ENCODE measurements around the gene OGDHL. TPM values are rescaled to one million over a fixed set of nuclear protein-coding genes. Genes with fewer than 3 reads are reported as not detected.

OGDHL gene
- total RNA-seq, 4 donors from 2014 or later, result not detected

- TF ChIP-seq, protein P1, sequence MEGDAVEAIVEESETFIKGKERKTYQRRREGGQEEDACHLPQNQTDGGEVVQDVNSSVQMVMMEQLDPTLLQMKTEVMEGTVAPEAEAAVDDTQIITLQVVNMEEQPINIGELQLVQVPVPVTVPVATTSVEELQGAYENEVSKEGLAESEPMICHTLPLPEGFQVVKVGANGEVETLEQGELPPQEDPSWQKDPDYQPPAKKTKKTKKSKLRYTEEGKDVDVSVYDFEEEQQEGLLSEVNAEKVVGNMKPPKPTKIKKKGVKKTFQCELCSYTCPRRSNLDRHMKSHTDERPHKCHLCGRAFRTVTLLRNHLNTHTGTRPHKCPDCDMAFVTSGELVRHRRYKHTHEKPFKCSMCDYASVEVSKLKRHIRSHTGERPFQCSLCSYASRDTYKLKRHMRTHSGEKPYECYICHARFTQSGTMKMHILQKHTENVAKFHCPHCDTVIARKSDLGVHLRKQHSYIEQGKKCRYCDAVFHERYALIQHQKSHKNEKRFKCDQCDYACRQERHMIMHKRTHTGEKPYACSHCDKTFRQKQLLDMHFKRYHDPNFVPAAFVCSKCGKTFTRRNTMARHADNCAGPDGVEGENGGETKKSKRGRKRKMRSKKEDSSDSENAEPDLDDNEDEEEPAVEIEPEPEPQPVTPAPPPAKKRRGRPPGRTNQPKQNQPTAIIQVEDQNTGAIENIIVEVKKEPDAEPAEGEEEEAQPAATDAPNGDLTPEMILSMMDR (IDR thresholded peaks at IDR 0.05; ENCODE audit: low read depth), result no peak
Measured at GRCh38 chr10:49711481-49711880, 50.6 kb downstream of the OGDHL start.

DNA sequence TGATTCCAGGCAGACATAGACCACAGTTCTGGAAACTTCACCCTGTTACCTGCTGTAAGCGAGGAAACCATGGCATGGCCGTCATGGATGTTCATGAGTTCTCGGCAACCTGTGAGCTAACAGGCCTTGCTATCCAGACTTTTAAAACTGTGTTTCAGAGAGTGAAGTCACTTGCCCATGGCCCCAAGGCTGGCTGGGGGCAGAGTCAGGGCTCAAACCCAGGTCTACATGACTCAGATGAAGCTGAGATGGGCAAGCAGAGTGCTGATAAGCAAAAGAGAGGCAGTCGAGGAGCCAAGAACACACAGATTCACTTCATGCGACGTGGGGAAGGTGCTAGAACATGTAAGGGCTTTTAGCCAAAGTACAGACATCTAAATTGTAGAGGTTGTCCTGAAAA lies 51.2 kb downstream of the OGDHL start:
- TF ChIP-seq, protein P1 (IDR thresholded peaks at IDR 0.05; ENCODE audit: low read depth), result no peak

- TF ChIP-seq, protein P1 (IDR thresholded peaks at IDR 0.05; ENCODE audit: low read depth), result no peak
Measured at GRCh38 chr10:49709934-49710333, 52.2 kb downstream of the OGDHL start.

DNA sequence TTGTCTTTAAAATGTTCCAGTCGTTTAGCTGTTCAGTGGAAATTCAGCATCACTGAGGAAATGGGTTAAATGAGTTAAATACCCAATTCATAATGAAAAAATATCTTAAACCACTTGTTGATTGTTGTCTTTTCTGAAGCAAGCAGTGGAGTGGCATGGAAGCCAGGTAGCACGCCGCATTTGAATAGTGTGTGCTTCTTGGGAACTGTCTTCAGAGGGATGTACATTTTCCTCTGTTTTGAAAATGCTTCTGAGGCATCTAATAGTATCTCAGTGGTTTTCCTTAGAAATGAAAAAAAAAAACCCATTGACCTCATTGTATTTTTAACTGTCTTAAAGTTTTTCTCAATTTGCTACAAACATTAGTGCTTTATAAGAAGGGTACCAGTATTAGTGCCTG lies 54.5 kb downstream of the OGDHL start:
- TF ChIP-seq, protein P1 (IDR thresholded peaks at IDR 0.05; ENCODE audit: low read depth), result no peak

DNA sequence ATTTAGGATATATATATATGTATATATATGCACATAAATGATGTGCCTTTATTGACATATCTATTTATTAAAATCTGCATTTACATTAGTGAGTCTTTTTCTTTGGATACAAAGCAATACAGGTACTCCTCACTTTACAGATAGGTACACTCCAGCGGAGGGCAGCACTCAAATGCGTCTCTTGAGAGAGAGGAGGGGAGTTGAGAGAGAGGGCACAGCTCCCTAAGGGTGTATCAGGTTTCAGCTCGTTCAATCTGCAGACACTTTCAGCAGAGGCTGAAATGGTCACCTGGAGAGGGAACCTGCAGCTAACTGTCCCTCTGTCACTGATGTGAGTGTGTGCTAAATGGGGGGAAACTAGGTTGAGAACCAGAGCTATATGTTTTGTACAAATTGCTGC lies 61.1 kb downstream of the OGDHL start:
- TF ChIP-seq, protein P1 (IDR thresholded peaks at IDR 0.05; ENCODE audit: low read depth), result no peak

GRCh38 chr10:49700211-49700610 lies 61.9 kb downstream of the OGDHL start:
- TF ChIP-seq, protein P1 (IDR thresholded peaks at IDR 0.05; ENCODE audit: low read depth), result no peak

DNA sequence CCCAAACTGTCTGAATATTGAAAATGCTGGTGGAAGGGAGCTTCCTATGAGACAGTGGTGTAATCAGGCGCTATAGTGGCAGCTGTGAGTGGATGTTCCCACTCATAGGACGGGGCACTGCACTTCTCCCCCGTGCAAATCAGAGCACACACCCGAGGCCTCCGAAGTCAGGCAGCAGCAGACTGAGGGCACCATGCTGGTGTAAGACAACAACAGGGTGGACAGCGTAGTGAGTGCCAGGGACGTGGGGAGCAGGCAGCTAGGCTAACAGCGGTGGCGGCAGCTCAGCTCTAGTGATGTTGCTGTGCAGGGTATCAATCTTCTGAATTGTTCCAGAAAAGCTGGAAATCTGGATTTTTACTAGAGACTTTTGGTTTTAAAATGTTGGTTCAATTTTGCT lies 63.4 kb downstream of the OGDHL start:
- TF ChIP-seq, protein P1 (IDR thresholded peaks at IDR 0.05; ENCODE audit: low read depth), result no peak
